ENCODE data around the gene ANKRD52.
"Not testable (repeated sequence)": the region's sequence is repeated elsewhere in the genome, so short reads cannot be mapped to it uniquely, and the experiment has no call there.

Gene ANKRD52

GRCh38 chr12:56271031-56271430, 12.8 kb upstream of the ANKRD52 start:
- Histone ChIP-seq H3K4me3 (ENCODE audit: low read length) (no peak overlapping the region), H3K4me1 (ENCODE audit: insufficient read depth, low read length) (peaks cover 4% of the 10 kb centered on the region), H3K27me3 (ENCODE audit: insufficient read depth, low read length) (no peaks in the 10 kb centered on the region), H3K27ac (ENCODE audit: low read depth, low read length) (no peak overlapping the region), H3K9ac (ENCODE audit: low read depth, low read length) (no peak overlapping the region), H3K9me3 (ENCODE audit: insufficient read depth, low read depth, low read length) (no peaks in the 10 kb centered on the region), H3K36me3 (ENCODE audit: insufficient read depth, low read length) (peaks cover 65% of the 10 kb centered on the region)
- 56% methylated on average over 1 of the region's 1 CpG for WGBS

DNA sequence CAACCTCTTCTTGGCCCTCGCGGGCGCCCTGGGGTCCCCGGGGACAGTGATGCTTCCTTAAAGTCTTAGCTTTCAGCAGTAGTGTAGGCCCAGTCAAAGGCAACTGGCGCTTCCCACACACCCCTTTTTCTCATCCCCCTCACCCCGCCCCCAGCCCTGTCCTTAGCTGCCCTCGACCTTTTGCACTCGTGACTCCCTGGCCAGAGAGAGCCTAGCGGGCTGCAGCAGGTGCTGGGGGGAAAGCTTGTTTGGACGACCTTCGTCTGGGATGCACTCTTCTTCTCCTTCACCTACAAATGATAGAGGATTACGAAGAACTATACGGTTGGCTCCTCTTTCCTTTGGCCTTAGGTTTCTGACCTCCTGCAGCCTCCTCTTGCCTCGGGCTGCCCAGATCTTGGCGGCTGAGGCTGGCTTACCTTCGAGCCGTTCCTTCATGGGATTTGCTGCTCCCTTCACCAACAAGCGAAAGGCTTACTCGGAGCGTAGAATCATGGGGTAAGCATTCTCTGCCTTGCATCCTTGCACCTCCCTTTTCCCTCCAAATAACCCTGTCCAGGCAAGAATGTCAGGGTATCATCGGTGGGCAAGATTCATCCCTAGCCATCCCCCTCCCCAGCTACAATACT, 9.4 kb upstream of the ANKRD52 start:
- WGBS = 26% methylated on average over 21 of the region's 21 CpGs

DNA sequence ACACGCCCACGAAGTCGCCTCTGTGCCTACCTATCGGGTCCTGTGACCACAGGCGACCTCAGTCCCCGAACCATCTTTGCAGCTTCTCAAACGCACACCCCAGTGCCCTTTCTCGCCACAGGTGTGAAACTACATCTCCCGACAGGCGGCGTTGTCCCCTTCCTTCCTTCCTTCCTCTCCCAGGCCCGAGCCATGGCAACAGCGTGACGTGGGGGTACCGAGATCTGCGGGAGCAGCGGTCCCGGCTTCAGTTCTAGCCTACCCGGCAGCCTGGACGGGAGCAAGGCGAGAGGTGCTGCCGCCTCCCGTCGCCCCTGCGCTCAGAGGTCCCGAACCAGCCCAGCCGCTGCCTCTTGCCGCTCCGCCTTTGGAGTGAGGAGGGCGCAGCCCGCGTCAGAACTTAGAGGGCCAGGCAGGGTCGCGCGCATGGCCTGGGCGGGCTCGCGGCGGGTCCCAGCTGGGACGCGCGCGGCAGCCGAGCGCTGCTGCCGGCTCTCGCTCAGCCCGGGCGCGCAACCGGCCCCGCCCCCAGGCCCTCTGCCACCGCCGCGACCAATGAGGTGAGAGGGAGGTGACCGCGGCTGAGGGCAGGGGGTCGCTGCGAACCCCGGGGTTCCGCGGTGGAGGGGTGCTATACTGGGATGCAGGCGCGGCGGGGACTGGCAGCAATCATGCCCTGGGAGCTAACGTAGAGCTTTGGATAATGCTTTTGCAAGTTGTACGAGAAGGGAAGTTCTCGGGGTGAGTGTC, 8.7 kb upstream of the ANKRD52 start, which contains the start of gene COQ10A:
TSS of gene COQ10A (plus strand) at position 250 of the 750 bp plus-strand sequence. CDS start at position 427, 177 bp downstream.
- Histone ChIP-seq H3K27ac (ENCODE audit: low read depth, low read length) (peak within 1 kb of the TSS; percentile 92), H3K27me3 (ENCODE audit: insufficient read depth, low read length) (no peaks in the 10 kb centered on the region), H3K9me3 (ENCODE audit: insufficient read depth, low read depth, low read length) (no peaks in the 10 kb centered on the region), H3K4me3 (ENCODE audit: low read length) (peak within 1 kb of the TSS; percentile 84), H3K4me1 (ENCODE audit: insufficient read depth, low read length) (peaks cover 4% of the 10 kb centered on the region), H3K9ac (ENCODE audit: low read depth, low read length) (peak within 1 kb of the TSS; percentile 90), H3K36me3 (ENCODE audit: insufficient read depth, low read length) (peaks cover 26% of the 10 kb centered on the region)
- under 1% methylated on average over 68 of the region's 68 CpGs for WGBS

More for the DNA sequence above, 9.4 kb upstream of the ANKRD52 start:
- Histone ChIP-seq H3K9me3 (ENCODE audit: insufficient read depth, low read depth, low read length) (no peaks in the 10 kb centered on the region), H3K4me3 (ENCODE audit: low read length) (peak overlapping the region; percentile 84), H3K9ac (ENCODE audit: low read depth, low read length) (peak overlapping the region; percentile 41), H3K36me3 (ENCODE audit: insufficient read depth, low read length) (peaks cover 32% of the 10 kb centered on the region), H3K4me1 (ENCODE audit: insufficient read depth, low read length) (peaks cover 4% of the 10 kb centered on the region), H3K27ac (ENCODE audit: low read depth, low read length) (peak overlapping the region; percentile 92; the same call in 1 of the 2 replicates), H3K27me3 (ENCODE audit: insufficient read depth, low read length) (no peaks in the 10 kb centered on the region)

GRCh38 chr12:56266068-56266692, 8.0 kb upstream of the ANKRD52 start:
- H3K36me3 ChIP-seq (ENCODE audit: insufficient read depth, low read length) = peaks cover 19% of the 10 kb centered on the region
- not testable (repeated sequence) for H3K9me3 ChIP-seq (ENCODE audit: insufficient read depth, low read depth, low read length); H3K4me1 ChIP-seq (ENCODE audit: insufficient read depth, low read length); H3K27me3 ChIP-seq (ENCODE audit: insufficient read depth, low read length); H3K27ac ChIP-seq (ENCODE audit: low read depth, low read length)
- H3K4me3 ChIP-seq (ENCODE audit: low read length) = peak overlapping the region; percentile 84
- peak overlapping the region; percentile 90; the same call in 1 of the 2 replicates for H3K9ac ChIP-seq (ENCODE audit: low read depth, low read length)
- 67% methylated on average over 14 of the region's 16 CpGs for WGBS

DNA sequence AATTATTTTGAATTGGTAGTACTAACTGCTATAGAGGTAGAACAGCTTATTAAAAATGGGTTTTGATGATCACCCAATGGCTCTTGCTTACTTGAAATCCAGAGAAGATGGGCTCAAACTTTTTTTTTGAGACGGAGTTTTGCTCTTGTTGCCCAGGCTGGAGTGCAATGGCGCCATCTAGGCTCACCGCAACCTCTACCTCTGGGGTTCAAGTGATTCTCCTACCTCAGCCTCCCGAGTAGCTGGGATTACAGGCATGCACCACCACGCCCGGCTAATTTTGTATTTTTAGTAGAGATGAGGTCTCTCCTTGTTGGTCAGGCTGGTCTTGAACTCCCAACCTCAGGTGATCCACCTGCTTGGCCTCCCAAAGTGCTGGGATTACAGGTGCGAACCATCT, 4.8 kb upstream of the ANKRD52 start:
- not testable (repeated sequence) for H3K27me3 ChIP-seq (ENCODE audit: insufficient read depth, low read length); H3K27ac ChIP-seq (ENCODE audit: low read depth, low read length); H3K9ac ChIP-seq (ENCODE audit: low read depth, low read length); H3K4me1 ChIP-seq (ENCODE audit: insufficient read depth, low read length); H3K36me3 ChIP-seq (ENCODE audit: insufficient read depth, low read length); H3K9me3 ChIP-seq (ENCODE audit: insufficient read depth, low read depth, low read length); H3K4me3 ChIP-seq (ENCODE audit: low read length)
- WGBS = 95% methylated on average over 7 of the region's 7 CpGs

- WGBS = 87% methylated on average over 5 of the region's 5 CpGs
- Histone ChIP-seq H3K27me3 (ENCODE audit: insufficient read depth, low read length) (no peaks in the 10 kb centered on the region), H3K9ac (ENCODE audit: low read depth, low read length) (no peak overlapping the region), H3K27ac (ENCODE audit: low read depth, low read length) (no peak overlapping the region), H3K4me3 (ENCODE audit: low read length) (no peak overlapping the region), H3K9me3 (ENCODE audit: insufficient read depth, low read depth, low read length) (no peaks in the 10 kb centered on the region), H3K4me1 (ENCODE audit: insufficient read depth, low read length) (peaks cover 10% of the 10 kb centered on the region), H3K36me3 (ENCODE audit: insufficient read depth, low read length) (peaks cover 3% of the 10 kb centered on the region; the same call in 1 of the 2 replicates)
Observed at GRCh38 chr12:56261503-56262232, 3.5 kb upstream of the ANKRD52 start.

- H3K36me3 ChIP-seq (ENCODE audit: insufficient read depth, low read length) = peaks cover 9% of the 10 kb centered on the region
- H3K9me3 ChIP-seq (ENCODE audit: insufficient read depth, low read depth, low read length) = no peaks in the 10 kb centered on the region
- no peak overlapping the region for H3K4me3 ChIP-seq (ENCODE audit: low read length)
- H3K27ac ChIP-seq (ENCODE audit: low read depth, low read length) = no peak overlapping the region
- no peaks in the 10 kb centered on the region for H3K27me3 ChIP-seq (ENCODE audit: insufficient read depth, low read length)
- H3K4me1 ChIP-seq (ENCODE audit: insufficient read depth, low read length) = peaks cover 17% of the 10 kb centered on the region
- WGBS = 94% methylated on average over 3 of the region's 3 CpGs
- H3K9ac ChIP-seq (ENCODE audit: low read depth, low read length) = no peak overlapping the region
Observed at GRCh38 chr12:56260921-56261320, 2.7 kb upstream of the ANKRD52 start.

DNA sequence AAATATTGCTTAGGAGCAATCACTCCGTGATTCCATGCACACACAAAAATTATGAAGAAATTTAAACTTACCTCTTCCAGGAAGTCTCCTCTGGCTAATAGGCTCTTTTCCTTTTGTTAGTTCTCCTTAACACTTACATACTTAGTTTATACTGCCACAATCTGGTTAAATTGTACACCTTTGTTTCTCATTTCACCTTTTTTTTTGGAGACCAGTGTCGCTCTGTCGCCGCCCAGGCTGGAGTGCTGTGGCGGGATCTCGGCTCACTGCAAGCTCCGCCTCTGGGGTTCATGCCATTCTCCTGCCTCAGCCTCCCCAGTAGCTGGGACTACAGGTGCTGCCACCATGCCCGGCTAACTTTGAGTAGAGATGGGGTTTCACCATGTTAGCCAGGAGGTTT, 2.2 kb upstream of the ANKRD52 start:
- Histone ChIP-seq H3K9me3 (ENCODE audit: insufficient read depth, low read depth, low read length) (no peaks in the 10 kb centered on the region), H3K4me3 (ENCODE audit: low read length) (no peak overlapping the region), H3K27me3 (ENCODE audit: insufficient read depth, low read length) (no peaks in the 10 kb centered on the region), H3K36me3 (ENCODE audit: insufficient read depth, low read length) (peaks cover 15% of the 10 kb centered on the region), H3K27ac (ENCODE audit: low read depth, low read length) (no peak overlapping the region), H3K4me1 (ENCODE audit: insufficient read depth, low read length) (peaks cover 18% of the 10 kb centered on the region), H3K9ac (ENCODE audit: low read depth, low read length) (no peak overlapping the region)
- 88% methylated on average over 8 of the region's 8 CpGs for WGBS

DNA sequence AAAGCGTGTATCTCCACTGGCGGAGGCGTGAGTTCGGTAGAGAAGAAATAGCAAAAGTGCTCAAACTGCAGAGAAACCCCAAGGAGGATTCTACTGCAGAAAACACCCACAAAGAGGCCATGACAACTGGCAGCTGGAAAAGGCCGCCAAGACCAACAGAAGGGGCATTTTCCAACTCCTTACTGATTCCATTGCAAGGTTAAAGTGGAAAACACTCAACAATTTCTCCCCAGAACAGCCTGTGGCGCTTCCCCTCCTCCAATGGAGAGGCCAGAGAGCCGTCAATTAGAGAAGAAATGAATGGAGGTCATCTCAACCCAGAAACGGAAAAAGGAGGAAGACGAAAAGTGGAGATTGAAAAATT, 618 bp upstream of the ANKRD52 start:
- Histone ChIP-seq H3K4me1 (ENCODE audit: insufficient read depth, low read length) (peaks cover 18% of the 10 kb centered on the region), H3K27ac (ENCODE audit: low read depth, low read length) (peak overlapping the region; percentile 37; the same call in 1 of the 2 replicates), H3K9me3 (ENCODE audit: insufficient read depth, low read depth, low read length) (no peaks in the 10 kb centered on the region), H3K9ac (ENCODE audit: low read depth, low read length) (peak overlapping the region; percentile 87), H3K36me3 (ENCODE audit: insufficient read depth, low read length) (peaks cover 29% of the 10 kb centered on the region), H3K4me3 (ENCODE audit: low read length) (peak overlapping the region; percentile 98), H3K27me3 (ENCODE audit: insufficient read depth, low read length) (no peaks in the 10 kb centered on the region)
- WGBS = 35% methylated on average over 9 of the region's 9 CpGs

GRCh38 chr12:56257491-56258067, 605 bp downstream of the ANKRD52 start:
- H3K27ac ChIP-seq (ENCODE audit: low read depth, low read length) = peak overlapping the region; percentile 28; the same call in 1 of the 2 replicates
- H3K27me3 ChIP-seq (ENCODE audit: insufficient read depth, low read length) = no peaks in the 10 kb centered on the region
- peaks cover 18% of the 10 kb centered on the region for H3K4me1 ChIP-seq (ENCODE audit: insufficient read depth, low read length)
- H3K4me3 ChIP-seq (ENCODE audit: low read length) = peak overlapping the region; percentile 98
- peaks cover 42% of the 10 kb centered on the region for H3K36me3 ChIP-seq (ENCODE audit: insufficient read depth, low read length)
- WGBS = under 1% methylated on average over 27 of the region's 27 CpGs
- no peaks in the 10 kb centered on the region for H3K9me3 ChIP-seq (ENCODE audit: insufficient read depth, low read depth, low read length)
- peak overlapping the region; percentile 87 for H3K9ac ChIP-seq (ENCODE audit: low read depth, low read length)
